K562 (cell line): Measurements from ENCODE around the gene SIK3. TPM values are rescaled to one million over a fixed set of nuclear protein-coding genes. Genes with fewer than 3 reads are reported as not detected.

Source experiments
- ARID1B ChIP-seq: fragments of 450-650 bp; IDR thresholded peaks from 2 replicates; pipeline ENCODE4 v1.6.1; 2016; ENCODE audit warnings: antibody characterized with exemption, mild to moderate bottlenecking, inconsistent platforms
- CHAMP1 ChIP-seq: fragments of 450-650 bp; IDR thresholded peaks from 2 replicates; pipeline ENCODE4 v1.6.1; 2016; ENCODE audit warnings: mild to moderate bottlenecking
- CTBP1 ChIP-seq: fragments of 450-650 bp; IDR thresholded peaks from 2 replicates; pipeline ENCODE4 v1.6.1; 2016; ENCODE audit warnings: borderline replicate concordance
- CTCFL ChIP-seq: IDR thresholded peaks from 2 replicates; pipeline ENCODE4 v1.6.1; 2011; ENCODE audit warnings: borderline replicate concordance, low read depth, mild to moderate bottlenecking, moderate library complexity, low read length; ENCODE audit not compliant: insufficient read depth, poor library complexity, severe bottlenecking
- FOXA3 ChIP-seq, 2 experiments: fragments of 450-650 bp in 1 of 2; sonication (generic) in 1 of 2; formaldehyde crosslinking; IDR thresholded peaks in 1 of 2; conservative IDR thresholded peaks in 1 of 2; 2 replicates each; pipeline versions ENCODE4 v1.4.0 to v1.8.0; 2020 to 2022; ENCODE audit warnings: mild to moderate bottlenecking in 2 of 2, missing genetic modification reagents in 1 of 2
- HLTF ChIP-seq: fragments of 450-650 bp; IDR thresholded peaks from 2 replicates; pipeline ENCODE4 v1.6.1; 2016
- HNRNPL ChIP-seq: fragments of 200-400 bp; formaldehyde crosslinking; IDR thresholded peaks from 2 replicates; pipeline ENCODE4 v1.6.1; 2017; ENCODE audit warnings: low read depth, mild to moderate bottlenecking, low read length
- ILK ChIP-seq: fragments of 450-650 bp; IDR thresholded peaks from 2 replicates; pipeline ENCODE4 v1.6.1; 2016; ENCODE audit warnings: missing genetic modification characterization, low read depth, mild to moderate bottlenecking, missing compliant biosample characterization, moderate library complexity, borderline replicate concordance
- KAT2B ChIP-seq: IDR thresholded peaks from one replicate; pipeline ENCODE4 v1.6.1; 2012; ENCODE audit warnings: low read depth, mild to moderate bottlenecking, control low read depth, inconsistent platforms, low read length, moderate library complexity
- MYC ChIP-seq, 2 experiments: fragments of 250-450 bp in 1 of 2; sonication (Bioruptor Pico) in 1 of 2; IDR thresholded peaks; 2 replicates each; pipeline versions ENCODE4 v1.5.1 to v1.6.1; 2012 to 2021; ENCODE audit warnings: low read depth in 2 of 2, borderline replicate concordance in 1 of 2, improper control_type of control experiment in 1 of 2, low read length in 1 of 2, mild to moderate bottlenecking in 1 of 2, moderate library complexity in 1 of 2
- NCOA1 ChIP-seq: fragments of 450-650 bp; IDR thresholded peaks from 2 replicates; pipeline ENCODE4 v1.6.1; 2016; ENCODE audit warnings: low read depth
- NR2F6 ChIP-seq: fragments of 450-650 bp; formaldehyde crosslinking; IDR thresholded peaks from 2 replicates; pipeline ENCODE4 v1.4.0; 2020; ENCODE audit warnings: mild to moderate bottlenecking
- PHF8 ChIP-seq: fragments of 200-600 bp; sonication (generic); IDR thresholded peaks from 2 replicates; pipeline ENCODE4 v1.6.1; 2012; ENCODE audit warnings: mixed run types, mild to moderate bottlenecking, inconsistent platforms, low read length, moderate library complexity, borderline replicate concordance
- POLR2G ChIP-seq: fragments of 200-400 bp; formaldehyde crosslinking; IDR thresholded peaks from 2 replicates; pipeline ENCODE4 v1.6.1; 2017; ENCODE audit warnings: low read depth, mild to moderate bottlenecking, antibody characterized with exemption, low read length, moderate library complexity
- POLR2H ChIP-seq: IDR thresholded peaks from 2 replicates; pipeline ENCODE4 v1.6.1; 2016; ENCODE audit warnings: missing genetic modification characterization, low read depth, mild to moderate bottlenecking, control low read depth, missing compliant biosample characterization, moderate library complexity
- RCOR1 ChIP-seq, 2 experiments: IDR thresholded peaks; 2 replicates each; pipeline ENCODE4 v1.6.1; 2012; ENCODE audit warnings: low read depth in 2 of 2, low read length in 2 of 2, borderline replicate concordance in 1 of 2, improper control_type of control experiment in 1 of 2
- RFX5 ChIP-seq: IDR thresholded peaks from 2 replicates; pipeline ENCODE4 v1.6.1; 2011; ENCODE audit warnings: low read depth, mild to moderate bottlenecking, improper control_type of control experiment, low read length
- THAP7 ChIP-seq: fragments of 250-450 bp; sonication (Bioruptor Pico); IDR thresholded peaks from 2 replicates; pipeline ENCODE4 v1.5.0; 2021
- USF1 ChIP-seq: sonication (generic); formaldehyde crosslinking; IDR thresholded peaks from 2 replicates; pipeline ENCODE4 v1.9.0; 2022; ENCODE audit warnings: mild to moderate bottlenecking, missing genetic modification reagents
- ZNF140 ChIP-seq: fragments of 250-450 bp; sonication (Bioruptor Pico); IDR thresholded peaks from 2 replicates; pipeline ENCODE4 v1.8.0; 2021; ENCODE audit warnings: moderate library complexity, mild to moderate bottlenecking, inconsistent platforms
- ZNF165 ChIP-seq: fragments of 250-450 bp; sonication (Bioruptor Pico); IDR thresholded peaks from 2 replicates; pipeline ENCODE4 v1.4.0; 2020; ENCODE audit warnings: borderline replicate concordance
- ZNF707 ChIP-seq: fragments of 250-450 bp; sonication (Bioruptor Pico); conservative IDR thresholded peaks from 2 replicates; pipeline ENCODE4 v1.8.0; 2022; ENCODE audit warnings: inconsistent platforms, mild to moderate bottlenecking, moderate library complexity
- polyA plus RNA-seq, 8 experiments: library from polyadenylated mRNA; depleted of rRNA in 4 of 8; stranded (reverse) in 5 of 8; unstranded in 3 of 8; fragments of >200 nt; fragmentation: Nextera tagmentation in 2 of 8; fragmentation: Illumina TruSeq in 1 of 8; extraction: Ambion mirVana in 2 of 8; extraction: Trizol in 1 of 8; gene quantifications; 2 replicates each; pipeline versions ENCODE4 v1.2.1 to v1.2.3, GENCODE V29; 2011 to 2014; ENCODE audit warnings: inconsistent platforms in 1 of 8, missing spikeins in 1 of 8
- total RNA-seq, 7 experiments: library from RNA; depleted of rRNA in 6 of 7; stranded (reverse); fragments of >200 nt in 6 of 7; fragmentation: Illumina TruSeq in 2 of 7; extraction: Trizol in 2 of 7; gene quantifications; 2 replicates each; pipeline versions ENCODE4 v1.2.1 to v1.2.3, GENCODE V29; 2011 to 2021; ENCODE audit warnings: low replicate concordance in 1 of 7

The SIK3 gene
- total and polyA plus RNA-seq, 9 of the 15 experiments (the other 6 are each of a cell fraction or from before 2014, with no cell fraction given): 1.6 to 21.6 (median 8.0) TPM

GRCh38 chr11:116840746-116841296 lies 257.4 kb downstream of the SIK3 start (continued):
- TF ChIP-seq ARID1B (peak; percentile 41; the same call in 1 of the 2 replicates), POLR2G (no peak), KAT2B (no peak), FOXA3 (CRISPR knock-in tag; conservative IDR thresholded peaks at IDR 0.05 in 1 of 2, IDR thresholded peaks at IDR 0.05 in 1 of 2) (no peak), CTCFL (no peak), ZNF707 (CRISPR knock-in tag) (no peak), CTBP1 (no peak), ZNF165 (no peak), NCOA1 (no peak), MYC (IDR thresholded peaks at IDR 0.05; ENCODE audit: low read depth, low read length) (no peak), MYC (CRISPR knock-in tag; IDR thresholded peaks at IDR 0.05; ENCODE audit: borderline replicate concordance, low read depth) (no peak), ZNF140 (CRISPR knock-in tag) (no peak), NR2F6 (no peak), HNRNPL (no peak), CHAMP1 (no peak), RCOR1 (IDR thresholded peaks at IDR 0.05; ENCODE audit: borderline replicate concordance in 1 of 2, low read depth in 2 of 2, low read length in 2 of 2) (peak in 1 of 2 experiments; percentile 52; a peak in 1 of 4 replicates), PHF8 (no peak), THAP7 (no peak), RFX5 (no peak), POLR2H (tag) (no peak), HLTF (no peak), ILK (no peak), USF1 (CRISPR knock-in tag) (peak; percentile 23; the same call in 1 of the 2 replicates)
